ENCODE data around the gene STRBP. TPM values are rescaled to one million over a fixed set of nuclear protein-coding genes. Genes with fewer than 3 reads are reported as not detected.

Gene STRBP
- total and polyA plus RNA-seq, 12 donors = 10.5 to 22.2 (median 13.8) TPM

DNA sequence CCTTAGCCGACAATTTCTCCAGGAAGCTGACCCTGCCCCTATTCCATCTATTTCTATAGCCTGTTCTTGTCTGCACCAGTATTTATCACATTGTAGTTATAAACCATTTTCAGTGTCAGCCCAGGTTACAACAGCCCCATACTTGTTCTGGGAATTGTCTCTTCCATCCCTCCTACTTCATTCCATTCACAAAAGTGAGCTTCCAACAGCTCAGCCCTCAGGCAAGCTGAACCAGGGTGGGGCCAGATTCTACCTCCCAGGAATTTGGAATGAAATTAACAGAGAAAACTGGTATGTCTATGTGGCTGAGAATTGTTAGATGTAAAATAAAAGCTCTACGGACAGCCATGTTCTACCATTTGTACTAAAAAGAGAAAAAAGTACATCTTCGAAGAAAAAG is 36.1 kb downstream of the STRBP start:
- TF ChIP-seq, protein P1, sequence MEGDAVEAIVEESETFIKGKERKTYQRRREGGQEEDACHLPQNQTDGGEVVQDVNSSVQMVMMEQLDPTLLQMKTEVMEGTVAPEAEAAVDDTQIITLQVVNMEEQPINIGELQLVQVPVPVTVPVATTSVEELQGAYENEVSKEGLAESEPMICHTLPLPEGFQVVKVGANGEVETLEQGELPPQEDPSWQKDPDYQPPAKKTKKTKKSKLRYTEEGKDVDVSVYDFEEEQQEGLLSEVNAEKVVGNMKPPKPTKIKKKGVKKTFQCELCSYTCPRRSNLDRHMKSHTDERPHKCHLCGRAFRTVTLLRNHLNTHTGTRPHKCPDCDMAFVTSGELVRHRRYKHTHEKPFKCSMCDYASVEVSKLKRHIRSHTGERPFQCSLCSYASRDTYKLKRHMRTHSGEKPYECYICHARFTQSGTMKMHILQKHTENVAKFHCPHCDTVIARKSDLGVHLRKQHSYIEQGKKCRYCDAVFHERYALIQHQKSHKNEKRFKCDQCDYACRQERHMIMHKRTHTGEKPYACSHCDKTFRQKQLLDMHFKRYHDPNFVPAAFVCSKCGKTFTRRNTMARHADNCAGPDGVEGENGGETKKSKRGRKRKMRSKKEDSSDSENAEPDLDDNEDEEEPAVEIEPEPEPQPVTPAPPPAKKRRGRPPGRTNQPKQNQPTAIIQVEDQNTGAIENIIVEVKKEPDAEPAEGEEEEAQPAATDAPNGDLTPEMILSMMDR (IDR thresholded peaks at IDR 0.05) = no peak
- no peak for DNase-seq
- Histone ChIP-seq H3K36me3 (no peaks in the 10 kb centered on the region), H3K27ac (no peak overlapping the region), H3K27me3 (no peaks in the 10 kb centered on the region), H3K4me1 (peaks cover 0 to 18% (median 0%) of the 10 kb centered on the region in 9 donors), H3K9me3 (no peaks in the 10 kb centered on the region), H3K4me3 (no peak overlapping the region)
- intact Hi-C loops (cut with DNase I) = no loop called here
- 95 to 98% methylated on average over 3 of the region's 3 CpGs for whole genome bisulfite sequencing, 2 donors
- ATAC-seq = no peak

DNA sequence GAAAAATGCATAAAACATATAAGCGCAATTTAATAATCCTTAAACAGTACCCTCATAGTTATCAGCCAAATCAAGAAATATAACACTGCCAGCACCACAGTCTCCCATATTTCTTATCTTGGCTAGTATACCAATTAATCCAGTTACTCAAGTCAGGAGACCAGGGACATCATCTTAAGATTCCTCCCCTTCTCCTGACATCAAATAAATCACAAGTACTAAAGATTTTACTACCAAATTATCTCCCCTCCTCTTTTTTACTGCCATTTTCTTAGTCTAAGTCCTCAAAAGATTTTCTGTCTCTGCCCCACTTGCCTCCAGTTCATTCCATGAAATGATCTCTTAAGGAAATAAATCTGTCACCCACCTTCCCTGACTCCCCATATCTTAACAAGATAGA is 37.0 kb downstream of the STRBP start:
- H3K4me3 ChIP-seq = no peak overlapping the region
- ATAC-seq (no peak), DNase-seq (no peak)
- intact Hi-C loops (cut with DNase I) = no loop called here
- H3K36me3 ChIP-seq = no peaks in the 10 kb centered on the region
- H3K4me1 ChIP-seq = peaks cover 0 to 18% (median 0%) of the 10 kb centered on the region in 9 donors
- TF ChIP-seq, protein P1 (IDR thresholded peaks at IDR 0.05) = no peak
- H3K27ac ChIP-seq = no peak overlapping the region
- 95 to 100% methylated on average over 1 of the region's 1 CpG for WGBS, 2 donors
- no peaks in the 10 kb centered on the region for H3K9me3 ChIP-seq
- H3K27me3 ChIP-seq = no peaks in the 10 kb centered on the region

DNA sequence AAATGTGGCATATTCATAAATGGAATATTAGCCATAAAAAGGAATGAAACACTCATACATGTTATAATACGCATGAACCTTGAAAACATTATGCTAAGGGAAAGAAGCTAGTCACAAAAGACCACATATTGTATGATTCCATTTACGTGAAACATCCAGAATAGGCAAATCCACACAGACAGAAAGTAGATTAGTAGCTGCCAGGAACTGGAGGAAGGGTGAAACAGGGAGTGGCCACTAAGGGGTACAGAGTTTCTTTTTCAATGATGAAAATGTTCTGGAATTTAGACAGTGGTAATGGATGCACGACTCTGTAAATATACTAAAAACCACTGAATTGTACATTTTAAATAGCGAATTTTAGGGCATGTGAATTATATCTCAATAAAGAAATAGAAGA is 39.4 kb downstream of the STRBP start:
- no peak overlapping the region for H3K4me3 ChIP-seq
- WGBS, 2 donors = 72 to 81% methylated on average over 4 of the region's 4 CpGs
- no peaks in the 10 kb centered on the region for H3K27me3 ChIP-seq
- no peaks in the 10 kb centered on the region for H3K9me3 ChIP-seq
- H3K4me1 ChIP-seq = peaks cover 0 to 24% (median 0%) of the 10 kb centered on the region in 9 donors
- H3K27ac ChIP-seq = no peak overlapping the region
- H3K36me3 ChIP-seq = no peaks in the 10 kb centered on the region
- no peak for ATAC-seq
- TF ChIP-seq, protein P1 (IDR thresholded peaks at IDR 0.05) = no peak
- DNase-seq = no peak
- intact Hi-C loops (cut with DNase I) = loop anchor here in 4 of 10 donors (10.0 kb wide), 1 partner anchor 144 kb away; no protein-coding TSS in a partner anchor

DNA sequence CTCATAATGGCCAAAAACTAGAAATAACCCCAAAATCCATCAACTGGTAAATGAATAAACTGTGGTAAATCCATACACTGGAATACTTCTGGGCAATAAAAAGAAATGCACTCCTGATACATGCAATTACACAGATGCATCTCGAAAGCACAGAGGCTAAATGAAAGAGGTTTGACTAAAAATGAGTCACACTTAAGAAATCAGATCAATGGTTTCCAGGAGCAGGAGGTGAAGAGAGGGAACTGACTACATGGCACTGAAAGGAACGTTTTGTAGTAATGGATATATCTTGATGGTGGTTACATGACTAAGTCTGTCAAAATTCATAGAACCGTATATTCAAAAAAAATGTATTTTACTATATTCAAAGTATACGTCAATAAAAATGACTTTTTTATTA is 42.4 kb downstream of the STRBP start:
- TF ChIP-seq, protein P1 (IDR thresholded peaks at IDR 0.05) = no peak
- no peak overlapping the region for H3K27ac ChIP-seq
- intact Hi-C loops (cut with DNase I) = loop anchor here in 4 of 10 donors (10.0 kb wide), 1 partner anchor 141 kb away; no protein-coding TSS in a partner anchor
- H3K4me1 ChIP-seq = peaks cover 0 to 24% (median 0%) of the 10 kb centered on the region in 9 donors
- H3K9me3 ChIP-seq = no peaks in the 10 kb centered on the region
- no peaks in the 10 kb centered on the region for H3K27me3 ChIP-seq
- H3K4me3 ChIP-seq = no peak overlapping the region
- DNase-seq = no peak
- no peaks in the 10 kb centered on the region for H3K36me3 ChIP-seq
- no peak for ATAC-seq
- WGBS, 2 donors = 85 to 88% methylated on average over 4 of the region's 4 CpGs

Data from heart right ventricle (tissue), 16 donors.